ENCODE results near the gene MS4A6E. TPM values are rescaled to one million over a fixed set of nuclear protein-coding genes. Genes with fewer than 3 reads are reported as not detected.

The MS4A6E gene
- total and polyA plus RNA-seq, 2 donors (not counting 1 experiment from before 2014, with no cell fraction given), result not detected

DNA sequence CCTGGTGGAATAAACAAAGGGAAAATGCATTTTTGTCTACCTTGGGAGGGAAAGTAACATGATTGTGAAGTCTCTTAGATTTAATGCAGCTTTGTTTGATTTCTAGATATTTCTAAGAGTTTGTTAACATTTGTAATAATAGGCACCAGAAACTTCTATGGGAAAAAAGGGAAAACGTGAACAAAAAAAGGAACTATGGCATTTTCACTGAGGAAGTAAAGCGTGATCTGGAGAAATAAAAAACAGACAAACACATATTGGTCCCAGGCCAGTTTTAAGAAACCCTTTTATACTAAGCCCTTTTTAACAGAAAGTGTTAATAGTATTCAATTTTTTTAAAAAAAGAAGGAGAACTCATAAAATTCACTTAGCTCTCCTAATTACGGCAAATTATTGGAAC is 44.3 kb downstream of the MS4A6E start:
- no peak overlapping the region for H3K27ac ChIP-seq (ENCODE audit: low read length in 2 of 2)
- WGBS (ENCODE audit: insufficient coverage), result no CpG with 5 or more reads among the region's 3 CpGs
- H3K4me2 ChIP-seq (replicated peaks; ENCODE audit: low read depth, low read length, poor library complexity, severe bottlenecking), result peak overlapping the region; percentile 6
- peaks cover 55 to 56% of the 10 kb centered on the region in 2 donors for H3K4me1 ChIP-seq (ENCODE audit: control insufficient read depth in 2 of 2, insufficient read depth in 2 of 2, low read length in 2 of 2)
- no peak overlapping the region for H3K9ac ChIP-seq (ENCODE audit: low read length)
- POLR2A ChIA-PET, result no interaction called here
- no peak overlapping the region for H3K4me3 Mint-ChIP-seq
- H3K9me3 ChIP-seq (ENCODE audit: control extremely low read depth in 1 of 3, control insufficient read depth in 2 of 3, insufficient read depth in 1 of 3, low read length in 2 of 3), result peaks cover 0 to 9% (median 2%) of the 10 kb centered on the region in 3 donors
- peaks cover 74% of the 10 kb centered on the region for H3K79me2 ChIP-seq (ENCODE audit: control insufficient read depth, insufficient read depth, low read length)
- H3K27ac Mint-ChIP-seq, result no peak overlapping the region
- H3K27me3 ChIP-seq (replicated peaks in 1 of 4; ENCODE audit: control extremely low read depth in 1 of 4, control insufficient read depth in 3 of 4, insufficient read depth in 4 of 4, low read length in 3 of 4), result no peaks in the 10 kb centered on the region
- no peaks in the 10 kb centered on the region for H3K27me3 Mint-ChIP-seq
- H3K36me3 ChIP-seq (replicated peaks in 1 of 2; ENCODE audit: control extremely low read depth in 1 of 2, control insufficient read depth in 1 of 2, extremely low read depth in 1 of 2, insufficient read depth in 2 of 2, low read length in 1 of 2), result no peaks in the 10 kb centered on the region
- DNase-seq (no peak), ATAC-seq (ENCODE audit: low read depth) (no peak)
- no peaks in the 10 kb centered on the region for H4K20me1 ChIP-seq (ENCODE audit: control insufficient read depth, insufficient read depth, low read length, poor library complexity, severe bottlenecking)
- H3K4me1 Mint-ChIP-seq, result peaks cover 74% of the 10 kb centered on the region
- H3K4me3 ChIP-seq (ENCODE audit: control extremely low read depth in 1 of 5, extremely low read depth in 1 of 5, insufficient read depth in 1 of 5, low read depth in 2 of 5, low read length in 4 of 5), result no peak overlapping the region
- peaks cover 3% of the 10 kb centered on the region for H3K9me3 Mint-ChIP-seq (ENCODE audit: insufficient read depth)
- CTCF ChIA-PET, result interaction anchor here (1.7 to 13.3 kb wide), 3 partner anchors 87 to 115 kb away, joined by 4 to 257 read pairs (median 12); partner anchors contain the start of gene MS4A1
- TF ChIP-seq CTCF (IDR thresholded peaks at IDR 0.05) (no peak), EZH2 (IDR thresholded peaks at IDR 0.05; ENCODE audit: borderline replicate concordance, insufficient read depth, low read depth, low read length, poor library complexity, severe bottlenecking) (no peak)
- intact Hi-C loops (cut with micrococcal nuclease), result no loop called here
- no peak overlapping the region for H2AFZ ChIP-seq (ENCODE audit: insufficient read depth, low read depth, low read length, poor library complexity, severe bottlenecking)

GRCh38 chr11:60371854-60372253 is 44.8 kb downstream of the MS4A6E start:
- H3K4me2 ChIP-seq (replicated peaks; ENCODE audit: low read depth, low read length, poor library complexity, severe bottlenecking), result peak overlapping the region; percentile 6
- no peaks in the 10 kb centered on the region for H3K36me3 ChIP-seq (replicated peaks in 1 of 2; ENCODE audit: control extremely low read depth in 1 of 2, control insufficient read depth in 1 of 2, extremely low read depth in 1 of 2, insufficient read depth in 2 of 2, low read length in 1 of 2)
- ATAC-seq (ENCODE audit: low read depth), result no peak
- peaks cover 3% of the 10 kb centered on the region for H3K9me3 Mint-ChIP-seq (ENCODE audit: insufficient read depth)
- H4K20me1 ChIP-seq (ENCODE audit: control insufficient read depth, insufficient read depth, low read length, poor library complexity, severe bottlenecking), result no peaks in the 10 kb centered on the region
- intact Hi-C loops (cut with micrococcal nuclease), result no loop called here
- H3K9me3 ChIP-seq (ENCODE audit: control extremely low read depth in 1 of 3, control insufficient read depth in 2 of 3, insufficient read depth in 1 of 3, low read length in 2 of 3), result peaks cover 0 to 9% (median 2%) of the 10 kb centered on the region in 3 donors
- H3K27me3 Mint-ChIP-seq, result no peaks in the 10 kb centered on the region
- H3K4me1 ChIP-seq (ENCODE audit: control insufficient read depth in 2 of 2, insufficient read depth in 2 of 2, low read length in 2 of 2), result peaks cover 55 to 56% of the 10 kb centered on the region in 2 donors
- 100% methylated on average over 1 of the region's 1 CpG for WGBS (ENCODE audit: insufficient coverage)
- no peak overlapping the region for H2AFZ ChIP-seq (ENCODE audit: insufficient read depth, low read depth, low read length, poor library complexity, severe bottlenecking)
- no peak overlapping the region for H3K27ac Mint-ChIP-seq
- H3K27ac ChIP-seq (ENCODE audit: low read length in 2 of 2), result no peak overlapping the region
- no peak overlapping the region for H3K4me3 ChIP-seq (ENCODE audit: control extremely low read depth in 1 of 5, extremely low read depth in 1 of 5, insufficient read depth in 1 of 5, low read depth in 2 of 5, low read length in 4 of 5)
- H3K9ac ChIP-seq (ENCODE audit: low read length), result no peak overlapping the region
- no peak for DNase-seq
- ChIA-PET CTCF (interaction anchor here (1.3 to 13.3 kb wide), 4 partner anchors 9 to 112 kb away, joined by 3 to 257 read pairs (median 12); partner anchors contain the start of gene MS4A1), POLR2A (interaction anchor here (0.9 kb wide), 1 partner anchor 8 kb away, joined by 5 read pairs; no protein-coding TSS in a partner anchor)
- peaks cover 78% of the 10 kb centered on the region for H3K4me1 Mint-ChIP-seq
- H3K4me3 Mint-ChIP-seq, result no peak overlapping the region
- TF ChIP-seq CTCF (IDR thresholded peaks at IDR 0.05) (no peak), EZH2 (IDR thresholded peaks at IDR 0.05; ENCODE audit: borderline replicate concordance, insufficient read depth, low read depth, low read length, poor library complexity, severe bottlenecking) (no peak)
- H3K79me2 ChIP-seq (ENCODE audit: control insufficient read depth, insufficient read depth, low read length), result peaks cover 77% of the 10 kb centered on the region
- H3K27me3 ChIP-seq (replicated peaks in 1 of 4; ENCODE audit: control extremely low read depth in 1 of 4, control insufficient read depth in 3 of 4, insufficient read depth in 4 of 4, low read length in 3 of 4), result no peaks in the 10 kb centered on the region

All from B cell (primary cell).